Pancreas (tissue), 10 donors: ENCODE measurements around the gene CEACAM8. TPM values are rescaled to one million over a fixed set of nuclear protein-coding genes. Genes with fewer than 3 reads are reported as not detected.

Source experiments
- ATAC-seq, 4 donors: fragments of 200-7000 bp; cut with Tn5 transposase; one replicate each; pipeline versions ENCODE4 v1.8.0 to v1.9.1; 2020; ENCODE audit warnings: mild to moderate bottlenecking in 4 of 4, moderate library complexity in 4 of 4
- DNase-seq, 6 donors: peaks; one replicate each; pipeline ENCODE4 v3.0.0-alpha.2; 2020
- FAIRE-seq: peaks from 2 replicates; lab custom pipeline; 2012; peaks lifted over from hg19 to GRCh38; lab: Jason Lieb, UNC
- H3K27ac ChIP-seq, 4 donors: fragments of 200-600 bp; sonication (generic); 1 replicate in 3 of 4; 2 replicates in 1 of 4; pipeline versions ENCODE4 v1.5.0 to v1.8.0; 2020
- H3K27me3 ChIP-seq, 4 donors: fragments of 200-600 bp; one replicate each; pipeline ENCODE4 v1.8.0; 2021
- H3K36me3 ChIP-seq, 3 donors: fragments of 200-600 bp; sonication (generic) in 1 of 3; one replicate each; pipeline versions ENCODE4 v1.5.0 to v1.8.0; 2020 to 2021
- H3K4me1 ChIP-seq, 3 donors: fragments of 200-600 bp; one replicate each; pipeline ENCODE4 v1.8.0; 2021
- H3K4me3 ChIP-seq, 4 donors: fragments of 200-600 bp; sonication (generic) in 2 of 4; one replicate each; pipeline versions ENCODE4 v1.5.0 to v1.8.0; 2020 to 2021
- H3K9me3 ChIP-seq, 4 donors: fragments of 200-600 bp; one replicate each; pipeline ENCODE4 v1.8.0; 2021
- WGBS, 2 donors: extraction: QIAGEN DNeasy Blood & Tissue Kit; methylation state at CpG; one replicate each; pipeline ENCODE4 v1.1.7; 2013; 5-methylcytosine and 5-hydroxymethylcytosine counted together
- intact Hi-C, 3 donors: fragments of 100-400 bp; cut with DNase I; formaldehyde crosslinking; loops; one replicate each; pipeline versions ENCODE4 v1.11.1 to v1.14.2; 2022
- polyA plus RNA-seq, 2 donors: library from polyadenylated mRNA; stranded (reverse); fragments of 200-250 nt; gene quantifications; one replicate each; pipeline ENCODE4 v1.2.3, GENCODE V29; 2013
- total RNA-seq, 6 donors: library from RNA; stranded (reverse); fragmentation: NEBNext Ultra II Directional in 4 of 6; extraction: Animal tissue kit (Norgen Biotek cat#: 25700) in 4 of 6; gene quantifications; one replicate each; pipeline versions ENCODE4 v1.2.1 to v1.2.4, GENCODE V29; 2021 to 2023
- TF ChIP-seq, protein P1 (sequence below), 4 donors: fragments of 200-600 bp; sonication (generic) in 3 of 4; IDR thresholded peaks; one replicate each; pipeline versions ENCODE4 v1.5.0 to v1.8.0; 2021; ENCODE audit warnings: antibody characterized with exemption in 4 of 4
- donor health status: healthy with polysubstance abuse.
- donor health status: DM: no; HTN: no; CAD: no; lungs with moderate emphysema.
- donor health status: DM: no; HTN: no; CAD: no.
- donor health status: control.
- donor health status: control.
- donor health status: Bipolar disorder and iron deficiency.
- donor health status: DM: yes; HTN: yes; CAD: no.
- donor health status: DM: no; HTN: no; CAD: no.
- donor health status: DM: no; HTN: no; CAD: no.
- donor health status: DM: yes; HTN: yes; CAD: no.

CEACAM8 gene
- total and polyA plus RNA-seq, 8 donors, result not detected

DNA sequence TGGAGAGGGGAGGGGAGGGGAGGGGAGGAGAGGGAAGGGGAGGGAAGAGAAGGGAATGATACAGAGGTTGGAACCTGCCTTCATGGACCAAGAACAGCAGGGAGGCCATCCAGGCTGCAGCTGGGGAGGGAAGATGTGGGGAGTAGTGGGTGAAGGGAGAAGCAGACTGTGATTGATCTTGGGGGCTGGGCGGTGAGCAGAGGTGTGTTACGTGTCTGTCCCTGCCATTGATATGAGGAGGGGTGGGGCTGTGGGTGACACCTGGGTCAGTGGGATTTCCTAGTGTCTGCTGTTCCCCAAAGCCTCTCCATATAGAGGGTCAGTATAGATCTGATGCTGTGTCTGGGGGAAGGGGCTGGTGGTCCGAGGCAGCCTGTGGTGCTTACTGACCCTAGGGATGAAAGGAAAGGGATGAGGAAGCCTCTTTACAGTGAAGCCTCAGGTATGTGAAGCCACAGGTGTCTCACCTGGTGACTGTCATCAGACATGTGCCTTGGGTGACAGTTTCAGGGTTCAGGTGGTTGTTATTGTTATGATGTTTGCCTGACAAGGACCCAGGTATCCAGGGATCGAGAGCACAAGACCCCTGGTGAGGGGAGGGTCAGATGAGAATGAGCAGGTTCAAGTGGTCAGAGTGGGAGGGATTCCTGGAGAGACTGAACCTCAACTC lies 47.8 kb downstream of the CEACAM8 start:
- no peak for ATAC-seq

DNA sequence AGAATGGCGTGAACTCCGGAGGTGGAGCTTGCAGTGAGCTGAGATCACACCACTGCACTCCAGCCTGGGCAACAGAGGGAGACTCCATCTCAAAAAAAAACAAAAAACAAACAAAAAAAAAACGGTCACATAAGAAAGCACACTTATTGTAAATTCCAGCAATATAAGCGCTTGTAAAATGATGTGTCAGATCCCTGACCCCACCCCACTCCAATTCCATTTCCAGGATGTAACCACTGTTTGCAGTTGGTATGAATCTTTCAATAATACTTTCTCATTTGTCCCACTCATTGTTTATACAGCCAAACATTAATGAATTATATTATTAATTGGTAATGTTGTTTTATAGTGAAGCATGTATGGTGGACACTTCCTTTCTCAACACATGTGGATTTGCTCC lies 50.6 kb downstream of the CEACAM8 start:
- H3K4me3 ChIP-seq, result no peak overlapping the region
- no peaks in the 10 kb centered on the region for H3K36me3 ChIP-seq
- no peak overlapping the region for H3K27ac ChIP-seq
- no peaks in the 10 kb centered on the region for H3K4me1 ChIP-seq
- ATAC-seq, result no peak
- 75 to 76% methylated on average over 4 of the region's 4 CpGs for WGBS, 2 donors
- no peak for DNase-seq
- no peak for FAIRE-seq
- TF ChIP-seq, protein P1, sequence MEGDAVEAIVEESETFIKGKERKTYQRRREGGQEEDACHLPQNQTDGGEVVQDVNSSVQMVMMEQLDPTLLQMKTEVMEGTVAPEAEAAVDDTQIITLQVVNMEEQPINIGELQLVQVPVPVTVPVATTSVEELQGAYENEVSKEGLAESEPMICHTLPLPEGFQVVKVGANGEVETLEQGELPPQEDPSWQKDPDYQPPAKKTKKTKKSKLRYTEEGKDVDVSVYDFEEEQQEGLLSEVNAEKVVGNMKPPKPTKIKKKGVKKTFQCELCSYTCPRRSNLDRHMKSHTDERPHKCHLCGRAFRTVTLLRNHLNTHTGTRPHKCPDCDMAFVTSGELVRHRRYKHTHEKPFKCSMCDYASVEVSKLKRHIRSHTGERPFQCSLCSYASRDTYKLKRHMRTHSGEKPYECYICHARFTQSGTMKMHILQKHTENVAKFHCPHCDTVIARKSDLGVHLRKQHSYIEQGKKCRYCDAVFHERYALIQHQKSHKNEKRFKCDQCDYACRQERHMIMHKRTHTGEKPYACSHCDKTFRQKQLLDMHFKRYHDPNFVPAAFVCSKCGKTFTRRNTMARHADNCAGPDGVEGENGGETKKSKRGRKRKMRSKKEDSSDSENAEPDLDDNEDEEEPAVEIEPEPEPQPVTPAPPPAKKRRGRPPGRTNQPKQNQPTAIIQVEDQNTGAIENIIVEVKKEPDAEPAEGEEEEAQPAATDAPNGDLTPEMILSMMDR (IDR thresholded peaks at IDR 0.05), result no peak
- no peaks in the 10 kb centered on the region for H3K27me3 ChIP-seq
- intact Hi-C loops, result no loop called here
- H3K9me3 ChIP-seq, result no peaks in the 10 kb centered on the region

More for the DNA sequence above, 47.8 kb downstream of the CEACAM8 start:
- H3K27ac ChIP-seq, result no peak overlapping the region
- FAIRE-seq (no peak), DNase-seq (no peak)
- no peak overlapping the region for H3K4me3 ChIP-seq
- H3K4me1 ChIP-seq, result no peaks in the 10 kb centered on the region
- no peaks in the 10 kb centered on the region for H3K9me3 ChIP-seq
- no peaks in the 10 kb centered on the region for H3K36me3 ChIP-seq
- TF ChIP-seq, protein P1 (IDR thresholded peaks at IDR 0.05), result no peak
- intact Hi-C loops, result no loop called here
- 53 to 60% methylated on average over 4 of the region's 4 CpGs for WGBS, 2 donors
- no peaks in the 10 kb centered on the region for H3K27me3 ChIP-seq

DNA sequence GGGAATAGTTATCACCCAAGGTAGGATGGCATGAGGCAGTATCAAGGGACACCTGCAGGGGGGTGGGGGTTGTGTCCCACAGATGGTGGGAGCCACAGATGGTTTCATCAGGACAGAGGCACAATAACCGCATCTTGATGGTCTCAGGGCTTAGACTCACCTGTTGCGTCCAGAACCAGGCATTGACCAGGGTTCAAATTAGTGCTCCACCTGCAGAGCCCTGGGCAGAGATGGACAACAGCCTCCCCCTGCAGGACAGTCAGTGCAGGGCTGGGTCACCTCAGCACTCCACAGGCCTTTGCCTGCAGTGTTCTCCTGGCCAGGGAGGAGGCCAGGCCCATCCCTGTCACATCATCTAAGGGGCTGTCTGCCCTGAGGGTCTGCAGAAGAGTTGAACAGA lies 51.9 kb downstream of the CEACAM8 start:
- H3K27me3 ChIP-seq, result no peaks in the 10 kb centered on the region
- no peak overlapping the region for H3K27ac ChIP-seq
- no peaks in the 10 kb centered on the region for H3K9me3 ChIP-seq
- FAIRE-seq (no peak), DNase-seq (peak in 1 of 6 donors; percentile 32), ATAC-seq (no peak)
- H3K4me1 ChIP-seq, result no peaks in the 10 kb centered on the region
- H3K36me3 ChIP-seq, result no peaks in the 10 kb centered on the region
- intact Hi-C loops, result no loop called here
- H3K4me3 ChIP-seq, result no peak overlapping the region
- TF ChIP-seq, protein P1 (IDR thresholded peaks at IDR 0.05), result no peak
- 82 to 96% methylated on average over 2 of the region's 2 CpGs for WGBS, 2 donors

DNA sequence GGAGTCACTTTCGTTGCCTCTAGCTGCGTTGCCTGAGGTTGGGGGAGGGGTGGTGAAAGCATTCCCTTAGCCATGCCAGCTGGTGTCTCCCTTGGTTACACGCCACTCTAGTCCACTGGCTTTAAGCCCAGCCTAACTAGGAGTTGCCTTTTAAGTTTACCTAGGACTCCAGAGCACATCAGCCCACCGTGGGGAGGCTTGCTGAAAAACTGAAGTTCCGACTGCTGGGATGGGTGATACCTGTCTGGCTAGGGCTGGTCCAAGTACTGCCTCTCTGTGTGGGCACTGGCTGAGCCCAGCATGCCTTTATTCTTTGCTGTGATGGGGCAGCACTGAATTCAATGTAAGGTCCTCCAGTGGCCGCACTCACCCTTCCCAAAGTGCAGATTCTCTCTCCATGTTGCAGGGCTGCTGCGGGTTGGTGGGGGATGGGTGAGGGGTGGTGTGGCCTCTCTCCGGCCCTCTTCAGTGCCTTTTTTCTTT lies 54.6 kb downstream of the CEACAM8 start:
- no peak for ATAC-seq
- Histone ChIP-seq H3K36me3 (no peaks in the 10 kb centered on the region), H3K4me3 (no peak overlapping the region), H3K27ac (no peak overlapping the region), H3K4me1 (no peaks in the 10 kb centered on the region), H3K27me3 (no peaks in the 10 kb centered on the region), H3K9me3 (no peaks in the 10 kb centered on the region)
- 68 to 71% methylated on average over 8 of the region's 8 CpGs for WGBS, 2 donors
- intact Hi-C loops, result no loop called here
- TF ChIP-seq, protein P1 (IDR thresholded peaks at IDR 0.05), result no peak
- peak in 1 of 6 donors; percentile 33 for DNase-seq
- FAIRE-seq, result no peak
